Astrocyte (in vitro differentiated cells and primary cell): ENCODE results near the gene MOCS2.

ENCODE experiments used
- CTCF ChIP-seq: IDR thresholded peaks from 2 replicates; pipeline ENCODE4 v1.5.1; 2011; ENCODE audit warnings: low read depth, mild to moderate bottlenecking, inconsistent platforms, low read length, moderate library complexity; ENCODE audit not compliant: insufficient read depth
- EZH2 ChIP-seq: IDR thresholded peaks from 2 replicates; pipeline ENCODE4 v1.6.1; 2012; ENCODE audit warnings: mild to moderate bottlenecking, low read length, inconsistent platforms; ENCODE audit not compliant: insufficient read depth

- TF ChIP-seq CTCF (no peak), EZH2 (no peak)
Observed at GRCh38 chr5:53087621-53088121, 21.9 kb downstream of the MOCS2 start.
